Activated naive CD4-positive, alpha-beta T cell treated with anti-CD3 and anti-CD28 coated beads, Interleukin-2, amount 50 U/mL, for 16 hours (primary cell): ENCODE data around the gene METTL16.
"Not testable (repeated sequence)": the region's sequence is repeated elsewhere in the genome, so short reads cannot be mapped to it uniquely, and the experiment has no call there.

Experiments used
- DNase-seq: peaks from one replicate; pipeline ENCODE4 v3.0.0-alpha.2; 2020

Gene METTL16

GRCh38 chr17:2500446-2500845, 11.2 kb downstream of the METTL16 start:
- DNase-seq = no peak

DNA sequence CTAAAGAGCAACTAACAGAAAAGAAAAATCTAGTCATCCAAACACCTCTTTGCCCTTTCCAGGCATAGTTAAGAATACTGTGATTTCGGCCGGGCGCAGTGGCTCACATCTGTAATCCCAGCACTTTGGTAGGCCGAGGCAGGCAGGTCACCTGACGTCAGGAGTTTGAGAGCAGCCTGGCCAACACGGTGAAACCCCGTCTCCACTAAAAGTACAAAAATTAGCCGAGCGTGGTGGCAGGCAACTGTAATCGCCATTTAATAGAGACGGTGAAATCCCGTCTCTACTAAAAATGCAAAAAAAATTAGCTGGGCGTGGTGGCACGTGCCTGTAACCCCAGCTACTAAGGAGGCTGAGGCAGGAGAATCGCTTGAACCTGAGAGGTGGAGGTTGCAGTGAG, 22.4 kb downstream of the METTL16 start:
- not testable (repeated sequence) for DNase-seq

GRCh38 chr17:2487306-2487705, 24.4 kb downstream of the METTL16 start:
- DNase-seq = no peak

GRCh38 chr17:2486709-2487108, 25.0 kb downstream of the METTL16 start:
- not testable (repeated sequence) for DNase-seq

DNA sequence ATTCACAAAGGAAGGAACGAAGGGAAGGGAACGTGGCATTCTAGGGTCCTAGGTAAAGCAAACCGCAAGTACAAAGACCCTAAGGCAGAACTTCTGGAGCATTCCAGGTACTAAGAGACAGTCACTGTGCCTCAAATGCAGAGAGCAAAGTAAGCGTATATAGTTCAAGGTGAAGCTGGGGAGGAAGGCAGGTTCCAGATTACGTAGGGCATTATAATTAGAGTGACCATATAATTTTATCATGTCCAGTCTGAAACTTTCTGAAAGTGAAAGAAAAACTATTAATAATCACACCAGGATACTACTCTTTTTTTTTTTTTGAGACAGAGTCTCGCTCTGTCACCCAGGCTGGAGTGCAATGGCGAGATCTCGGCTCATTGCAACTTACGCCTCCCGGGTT, 25.7 kb downstream of the METTL16 start:
- DNase-seq = no peak

- no peak for DNase-seq
Observed at GRCh38 chr17:2485543-2485942, 26.1 kb downstream of the METTL16 start.

GRCh38 chr17:2484876-2485275, 26.8 kb downstream of the METTL16 start:
- DNase-seq = no peak

- DNase-seq = no peak
Observed at GRCh38 chr17:2483084-2483483, 28.6 kb downstream of the METTL16 start.

DNA sequence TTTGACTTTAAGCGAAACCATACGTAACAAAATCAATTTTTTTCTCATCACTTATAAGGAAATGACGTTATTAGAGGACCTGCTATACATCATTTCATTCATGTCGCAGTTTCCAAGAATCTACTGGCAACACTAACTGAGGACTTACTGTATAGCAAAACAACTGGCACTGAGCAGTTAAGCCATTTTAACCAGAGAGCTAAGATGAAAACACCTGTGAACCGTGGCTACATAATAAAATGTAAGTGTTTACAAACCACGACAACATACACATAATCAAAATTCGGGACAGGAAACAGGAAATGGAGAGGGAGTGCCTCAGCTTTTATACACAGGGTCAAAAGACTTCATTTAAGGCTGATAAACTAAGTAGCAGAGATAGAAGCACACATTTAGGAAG, 29.5 kb downstream of the METTL16 start:
- DNase-seq = no peak

GRCh38 chr17:2481760-2482159, 29.9 kb downstream of the METTL16 start:
- no peak for DNase-seq

DNA sequence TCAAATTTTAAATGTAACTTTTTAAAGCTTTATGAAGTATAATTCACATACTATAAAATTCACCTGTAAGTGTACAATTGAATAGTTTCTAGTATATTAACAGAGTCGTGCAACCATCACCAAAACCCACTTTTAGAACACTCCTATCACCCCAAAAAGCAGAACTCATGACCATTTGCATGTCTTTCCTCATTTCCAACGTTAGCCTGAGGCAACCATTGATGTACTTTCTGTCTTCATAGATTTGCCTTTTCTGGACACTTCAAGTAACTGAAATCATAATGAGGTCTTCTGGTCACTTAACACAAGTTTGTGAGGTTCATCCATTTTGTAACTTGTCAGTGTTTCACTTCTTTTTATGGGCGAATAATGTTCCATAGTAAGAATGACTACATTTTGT, 33.2 kb downstream of the METTL16 start:
- no peak for DNase-seq

DNA sequence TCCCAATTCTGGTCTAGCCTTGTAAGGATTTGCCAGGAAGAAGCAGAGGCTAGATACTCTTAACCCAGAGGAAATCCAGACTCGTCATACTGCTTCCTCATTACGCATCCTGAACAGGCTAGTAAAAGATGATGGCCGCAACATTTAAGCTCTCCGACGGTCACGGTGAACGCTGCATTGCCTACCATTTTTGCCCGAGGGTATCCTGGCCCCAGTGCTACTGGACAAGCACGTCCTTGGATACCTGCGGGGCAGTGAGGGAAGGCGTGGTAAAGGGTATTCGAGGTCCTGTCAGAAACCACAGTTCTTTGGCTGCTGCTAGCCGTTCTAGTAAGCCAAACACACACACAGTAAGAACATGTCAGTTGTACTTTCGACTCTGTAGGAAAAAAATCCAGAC, 36.6 kb downstream of the METTL16 start:
- no peak for DNase-seq

- no peak for DNase-seq
Observed at GRCh38 chr17:2474371-2474770, 37.3 kb downstream of the METTL16 start.

DNA sequence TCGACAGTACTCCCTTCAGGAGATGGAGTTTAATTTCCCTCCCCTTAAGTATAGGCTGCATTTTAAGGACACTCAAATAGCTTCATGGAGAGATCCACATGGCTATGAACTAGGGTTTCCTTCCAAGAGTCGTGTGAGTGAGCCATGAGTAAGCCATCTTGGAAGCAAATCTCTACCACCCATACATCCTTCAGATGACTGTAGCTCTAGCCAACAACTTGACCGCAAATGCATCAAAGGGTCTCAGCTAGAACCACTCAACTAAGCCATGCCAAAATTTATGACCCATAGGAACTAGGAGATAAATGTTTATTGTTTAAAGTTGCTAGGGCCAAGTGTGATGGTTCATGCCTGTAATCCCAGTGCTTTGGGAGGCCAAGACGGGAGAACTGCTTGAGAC, 43.4 kb downstream of the METTL16 start:
- no peak for DNase-seq

GRCh38 chr17:2466931-2467330, 44.8 kb downstream of the METTL16 start:
- DNase-seq = no peak

GRCh38 chr17:2462481-2462880, 49.2 kb downstream of the METTL16 start:
- DNase-seq = no peak

- no peak for DNase-seq
Observed at GRCh38 chr17:2459917-2460271, 51.8 kb downstream of the METTL16 start.

DNA sequence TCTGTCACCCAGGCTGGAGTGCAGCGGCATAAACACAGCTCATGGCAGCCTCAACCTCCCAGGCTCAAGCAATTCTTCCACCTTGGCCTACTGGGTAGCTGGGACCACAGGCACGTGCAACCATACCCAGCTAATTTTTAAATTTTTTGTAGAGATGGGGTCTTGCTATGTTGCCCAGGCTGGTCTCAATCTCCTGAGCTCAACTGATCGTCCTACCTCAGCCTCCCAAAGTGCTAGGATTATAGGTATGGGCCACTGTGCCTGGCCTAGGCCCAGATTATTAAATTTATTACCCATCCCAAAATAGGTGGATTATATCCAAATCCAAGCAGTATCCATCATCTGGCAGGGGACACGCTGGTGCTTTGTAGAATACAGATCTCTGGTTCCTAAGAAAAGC, 53.8 kb downstream of the METTL16 start:
- DNase-seq = no peak

GRCh38 chr17:2456475-2456874, 55.2 kb downstream of the METTL16 start:
- no peak for DNase-seq

- no peak for DNase-seq
Observed at GRCh38 chr17:2455956-2456355, 55.7 kb downstream of the METTL16 start.

GRCh38 chr17:2453866-2454265, 57.8 kb downstream of the METTL16 start:
- no peak for DNase-seq

DNA sequence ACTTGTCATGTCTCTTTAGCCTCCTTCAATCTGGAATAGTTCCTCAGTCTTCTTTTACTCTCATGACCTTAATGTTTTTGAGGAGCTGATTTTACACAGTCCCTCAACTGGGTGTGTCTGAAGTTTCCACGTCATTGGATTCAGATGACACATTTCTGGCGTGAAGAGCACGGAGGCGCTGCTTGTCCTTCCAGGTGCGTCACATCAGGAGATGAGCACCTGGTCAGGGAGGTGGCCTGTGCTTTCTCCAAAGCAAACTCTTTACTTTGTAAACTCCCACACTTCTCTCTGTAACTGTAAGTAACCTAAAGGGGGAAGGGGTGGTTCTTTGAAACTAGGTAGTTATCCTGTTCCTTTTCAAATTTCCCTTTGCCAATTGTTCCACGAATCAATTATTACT, 58.4 kb downstream of the METTL16 start:
- DNase-seq = no peak

GRCh38 chr17:2452216-2452750, 59.4 kb downstream of the METTL16 start:
- no peak for DNase-seq

- DNase-seq = no peak
Observed at GRCh38 chr17:2450016-2450650, 61.6 kb downstream of the METTL16 start.

DNA sequence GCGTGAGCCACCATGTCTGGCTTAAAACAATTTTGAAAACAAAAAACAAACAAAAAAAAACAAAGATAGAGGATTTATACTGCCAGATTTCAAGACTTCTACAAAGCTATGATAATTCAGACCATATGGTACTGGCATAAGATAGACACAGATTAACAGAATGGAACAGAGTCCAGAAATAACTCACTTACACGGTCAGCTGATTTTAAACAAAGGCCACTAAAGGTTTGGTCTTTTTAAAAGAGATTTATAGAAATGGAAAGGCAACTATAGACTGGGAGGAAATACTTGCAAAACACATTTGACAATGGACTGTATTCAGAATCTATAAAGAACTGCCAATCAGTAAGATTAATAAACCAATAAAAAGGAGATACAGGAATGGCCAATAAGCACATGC, 62.2 kb downstream of the METTL16 start:
- no peak for DNase-seq
